Activated CD8-positive, alpha-beta T cell treated with anti-CD3 and anti-CD28 coated beads for 36 hours (primary cell): ENCODE results near the gene B3GNT9. TPM values are rescaled to one million over a fixed set of nuclear protein-coding genes. Genes with fewer than 3 reads are reported as not detected.

Experiments used
- ATAC-seq: fragments of 200-7000 bp; cut with Tn5 transposase; one replicate; pipeline ENCODE4 v1.10.0; 2021; ENCODE audit warnings: mild to moderate bottlenecking, moderate library complexity
- CTCF ChIA-PET: fragments of 350-600 bp; sonication (Branson Sonifier 250); formaldehyde crosslinking; loops from one replicate; lab custom pipeline; 2021; ENCODE audit warnings: antibody characterized with exemption; lab: Charles Lee
- POLR2A ChIA-PET: fragments of 350-600 bp; sonication (Branson Sonifier 250); formaldehyde crosslinking; loops from one replicate; lab custom pipeline; 2021; ENCODE audit warnings: antibody characterized with exemption; lab: Charles Lee
- DNase-seq: peaks from one replicate; pipeline ENCODE4 v3.0.0-alpha.2; 2020
- H3K27ac Mint-ChIP-seq: one replicate; pipeline ENCODE4 v1.8.0; 2021; ENCODE audit warnings: mild to moderate bottlenecking, mixed read lengths
- H3K27me3 Mint-ChIP-seq: one replicate; pipeline ENCODE4 v1.8.0; 2021; ENCODE audit warnings: mixed read lengths
- H3K36me3 Mint-ChIP-seq: one replicate; pipeline ENCODE4 v1.8.0; 2021; ENCODE audit warnings: low read depth, mixed read lengths
- H3K4me1 Mint-ChIP-seq: one replicate; pipeline ENCODE4 v1.8.0; 2021; ENCODE audit warnings: low read depth, mixed read lengths
- H3K4me3 Mint-ChIP-seq: one replicate; pipeline ENCODE4 v1.8.0; 2021; ENCODE audit warnings: mild to moderate bottlenecking, moderate library complexity, mixed read lengths
- H3K9me3 Mint-ChIP-seq: one replicate; pipeline ENCODE4 v1.8.0; 2021; ENCODE audit warnings: mixed read lengths
- intact Hi-C: fragments of 100-400 bp; cut with micrococcal nuclease; formaldehyde crosslinking; loops from one replicate; pipeline ENCODE4 v1.10.0; 2022
- total RNA-seq, 2 experiments: library from RNA; stranded (reverse); gene quantifications; one replicate each; pipeline ENCODE4 v1.2.3, GENCODE V29; 2021
- TF ChIP-seq, protein P1 (sequence below): fragments of 200-600 bp; IDR thresholded peaks from one replicate; pipeline ENCODE4 v1.8.0; 2022; ENCODE audit warnings: antibody characterized with exemption, mild to moderate bottlenecking

The B3GNT9 gene
- total RNA-seq, 2 experiments from 2014 or later, result 2.1 to 2.5 TPM

DNA sequence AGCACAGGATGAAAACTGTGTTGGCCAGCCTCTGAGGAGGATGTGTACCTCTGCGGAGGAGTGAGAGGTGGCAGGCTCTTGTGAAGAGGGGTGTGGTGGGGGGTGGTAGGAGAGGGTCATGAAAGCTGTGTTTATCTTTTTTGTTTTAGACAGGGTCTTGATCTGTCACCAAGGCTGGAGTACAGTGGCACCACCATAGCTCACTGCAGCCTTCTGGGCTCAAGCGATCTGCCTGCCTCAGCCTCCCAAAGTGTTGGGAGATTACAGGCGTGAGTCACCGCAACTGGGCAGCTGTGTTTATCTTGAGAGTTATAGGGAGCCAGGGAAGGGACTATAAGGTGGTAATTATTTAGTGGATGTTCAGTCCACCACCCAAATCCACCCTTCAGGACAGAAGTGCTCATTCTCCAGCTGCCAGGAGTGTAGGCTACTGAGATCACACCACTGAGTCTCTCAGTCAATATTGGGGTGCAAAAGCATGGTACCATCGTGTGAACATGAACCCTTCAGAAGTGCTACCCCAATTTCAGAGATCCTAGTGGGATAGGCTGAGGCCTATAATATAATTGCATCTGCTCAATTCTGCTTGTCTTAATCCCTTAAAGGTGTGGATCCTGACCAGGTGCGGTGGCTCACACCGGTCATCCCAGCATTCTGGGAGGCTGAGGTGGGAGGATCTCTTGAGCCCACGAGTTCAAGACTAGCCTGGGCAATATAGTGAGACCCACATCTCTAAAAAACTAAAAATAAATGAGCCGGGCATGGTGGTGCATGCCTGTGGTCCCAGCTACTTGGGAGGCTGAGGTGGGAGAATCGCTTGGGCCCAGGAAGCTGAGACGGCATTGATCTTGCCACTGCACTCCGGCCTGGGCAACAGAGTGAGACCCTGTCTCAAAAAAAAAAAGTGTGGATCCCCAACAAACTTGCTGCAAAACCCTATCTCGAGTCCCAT lies 39.9 kb upstream of the B3GNT9 start:
- POLR2A ChIA-PET, result interaction anchor here (1.1 kb wide), 1 partner anchor 36 kb away, joined by 3 read pairs; no protein-coding TSS in a partner anchor
- Mint-ChIP-seq H3K36me3 (peaks cover 29% of the 10 kb centered on the region), H3K27ac (peak overlapping the region; percentile 88), H3K4me1 (peaks cover 32% of the 10 kb centered on the region), H3K4me3 (peak overlapping the region; percentile 93), H3K27me3 (peaks cover under 1% of the 10 kb centered on the region), H3K9me3 (no peaks in the 10 kb centered on the region)
- intact Hi-C loops, result no loop called here
- no peak for ATAC-seq
- CTCF ChIA-PET, result interaction anchor here (1.9 kb wide), 1 partner anchor 35 kb away, joined by 7 read pairs; no protein-coding TSS in a partner anchor
- DNase-seq, result no peak
- TF ChIP-seq, protein P1, sequence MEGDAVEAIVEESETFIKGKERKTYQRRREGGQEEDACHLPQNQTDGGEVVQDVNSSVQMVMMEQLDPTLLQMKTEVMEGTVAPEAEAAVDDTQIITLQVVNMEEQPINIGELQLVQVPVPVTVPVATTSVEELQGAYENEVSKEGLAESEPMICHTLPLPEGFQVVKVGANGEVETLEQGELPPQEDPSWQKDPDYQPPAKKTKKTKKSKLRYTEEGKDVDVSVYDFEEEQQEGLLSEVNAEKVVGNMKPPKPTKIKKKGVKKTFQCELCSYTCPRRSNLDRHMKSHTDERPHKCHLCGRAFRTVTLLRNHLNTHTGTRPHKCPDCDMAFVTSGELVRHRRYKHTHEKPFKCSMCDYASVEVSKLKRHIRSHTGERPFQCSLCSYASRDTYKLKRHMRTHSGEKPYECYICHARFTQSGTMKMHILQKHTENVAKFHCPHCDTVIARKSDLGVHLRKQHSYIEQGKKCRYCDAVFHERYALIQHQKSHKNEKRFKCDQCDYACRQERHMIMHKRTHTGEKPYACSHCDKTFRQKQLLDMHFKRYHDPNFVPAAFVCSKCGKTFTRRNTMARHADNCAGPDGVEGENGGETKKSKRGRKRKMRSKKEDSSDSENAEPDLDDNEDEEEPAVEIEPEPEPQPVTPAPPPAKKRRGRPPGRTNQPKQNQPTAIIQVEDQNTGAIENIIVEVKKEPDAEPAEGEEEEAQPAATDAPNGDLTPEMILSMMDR, result no peak

DNA sequence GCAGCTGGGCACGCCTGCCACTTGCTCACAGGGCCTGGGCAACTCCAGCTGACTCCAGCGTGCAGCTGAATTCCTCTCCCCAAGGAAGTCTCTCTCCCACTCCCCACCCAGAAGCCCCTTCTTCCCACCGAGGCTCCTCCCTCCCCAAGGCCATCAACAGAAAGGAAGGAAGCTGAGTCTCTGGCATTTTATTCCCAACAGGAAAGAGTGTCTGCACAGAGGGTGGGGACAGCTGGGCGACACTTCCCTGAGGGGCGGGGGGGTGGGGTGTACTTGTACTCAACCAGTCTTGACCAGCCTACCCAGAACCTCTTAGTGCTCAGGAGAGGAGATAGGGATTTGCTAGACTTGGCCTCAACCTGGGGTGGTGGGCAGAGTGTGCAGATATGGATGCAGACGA lies 39.2 kb upstream of the B3GNT9 start, which contains the start of gene EXOC3L1:
Gene EXOC3L1, minus strand, starts transcription at position 96 of the 400 bp plus-strand sequence. CDS start 460 bp downstream, outside the sequence.
- Mint-ChIP-seq H3K4me1 (peaks cover 36% of the 10 kb centered on the region), H3K9me3 (no peaks in the 10 kb centered on the region), H3K36me3 (peaks cover 25% of the 10 kb centered on the region), H3K27ac (no peak within 1 kb of the TSS), H3K27me3 (peaks cover 7% of the 10 kb centered on the region), H3K4me3 (no peak within 1 kb of the TSS)
- no peak for DNase-seq
- POLR2A ChIA-PET, result interaction anchor here (1.1 kb wide), 1 partner anchor 35 kb away, joined by 3 read pairs; no protein-coding TSS in a partner anchor
- no peak for ATAC-seq
- intact Hi-C loops, result no loop called here
- TF ChIP-seq, protein P1, result no peak
- CTCF ChIA-PET, result interaction anchor here (1.8 to 1.9 kb wide), 2 partner anchors 35 to 172 kb away, joined by 6 to 7 read pairs; no protein-coding TSS in a partner anchor

- no peak for DNase-seq
- peaks cover 12% of the 10 kb centered on the region for H3K27me3 Mint-ChIP-seq
- ChIA-PET POLR2A (no interaction called here), CTCF (interaction anchor here (1.3 to 1.9 kb wide), 4 partner anchors 9 to 171 kb away, joined by 3 to 7 read pairs (median 5); no protein-coding TSS in a partner anchor)
- no peak overlapping the region for H3K4me3 Mint-ChIP-seq
- intact Hi-C loops, result loop anchor here (10.0 kb wide), 1 partner anchor 214 kb away; no protein-coding TSS in a partner anchor
- peaks cover 14% of the 10 kb centered on the region for H3K36me3 Mint-ChIP-seq
- no peak overlapping the region for H3K27ac Mint-ChIP-seq
- TF ChIP-seq, protein P1, result no peak
- peaks cover 28% of the 10 kb centered on the region for H3K4me1 Mint-ChIP-seq
- ATAC-seq, result no peak
- H3K9me3 Mint-ChIP-seq, result no peaks in the 10 kb centered on the region
These were observed 38.0 kb upstream of the B3GNT9 start for GRCh38 chr16:67188798-67189197.

GRCh38 chr16:67188323-67188722 lies 37.5 kb upstream of the B3GNT9 start:
- Mint-ChIP-seq H3K27ac (no peak overlapping the region), H3K27me3 (peaks cover 12% of the 10 kb centered on the region), H3K4me3 (no peak overlapping the region), H3K9me3 (no peaks in the 10 kb centered on the region), H3K36me3 (peaks cover 10% of the 10 kb centered on the region), H3K4me1 (peaks cover 23% of the 10 kb centered on the region)
- ChIA-PET POLR2A (interaction anchor here (0.6 kb wide), 1 partner anchor 154 kb away, joined by 3 read pairs; no protein-coding TSS in a partner anchor), CTCF (interaction anchor here (1.3 to 1.9 kb wide), 4 partner anchors 9 to 170 kb away, joined by 3 to 6 read pairs (median 4); no protein-coding TSS in a partner anchor)
- ATAC-seq, result no peak
- TF ChIP-seq, protein P1, result no peak
- DNase-seq, result no peak
- intact Hi-C loops, result loop anchor here (10.0 kb wide), 1 partner anchor 214 kb away; no protein-coding TSS in a partner anchor
